ENCODE results near the gene GALR3.

DNA sequence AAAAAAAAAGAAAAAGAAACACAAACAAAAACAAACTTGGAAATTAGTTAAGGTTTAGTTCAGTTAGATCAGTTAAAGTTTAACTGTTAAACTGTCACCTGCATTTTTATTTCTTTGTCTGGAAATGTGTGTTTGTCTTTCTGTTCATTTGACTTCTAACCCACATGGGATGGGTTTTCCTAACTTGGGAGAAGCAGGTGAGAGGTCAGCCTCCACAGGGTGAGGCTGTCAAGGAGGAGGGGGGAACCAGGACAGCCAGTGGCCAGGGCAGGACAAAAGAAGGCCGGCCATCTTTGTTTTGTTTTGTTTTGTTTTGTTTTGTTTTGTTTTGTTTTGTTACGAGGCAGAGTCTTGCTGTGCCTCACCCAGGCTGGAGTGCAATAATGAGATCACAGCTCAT is 28.8 kb upstream of the GALR3 start:
- TF ChIP-seq, protein P1, sequence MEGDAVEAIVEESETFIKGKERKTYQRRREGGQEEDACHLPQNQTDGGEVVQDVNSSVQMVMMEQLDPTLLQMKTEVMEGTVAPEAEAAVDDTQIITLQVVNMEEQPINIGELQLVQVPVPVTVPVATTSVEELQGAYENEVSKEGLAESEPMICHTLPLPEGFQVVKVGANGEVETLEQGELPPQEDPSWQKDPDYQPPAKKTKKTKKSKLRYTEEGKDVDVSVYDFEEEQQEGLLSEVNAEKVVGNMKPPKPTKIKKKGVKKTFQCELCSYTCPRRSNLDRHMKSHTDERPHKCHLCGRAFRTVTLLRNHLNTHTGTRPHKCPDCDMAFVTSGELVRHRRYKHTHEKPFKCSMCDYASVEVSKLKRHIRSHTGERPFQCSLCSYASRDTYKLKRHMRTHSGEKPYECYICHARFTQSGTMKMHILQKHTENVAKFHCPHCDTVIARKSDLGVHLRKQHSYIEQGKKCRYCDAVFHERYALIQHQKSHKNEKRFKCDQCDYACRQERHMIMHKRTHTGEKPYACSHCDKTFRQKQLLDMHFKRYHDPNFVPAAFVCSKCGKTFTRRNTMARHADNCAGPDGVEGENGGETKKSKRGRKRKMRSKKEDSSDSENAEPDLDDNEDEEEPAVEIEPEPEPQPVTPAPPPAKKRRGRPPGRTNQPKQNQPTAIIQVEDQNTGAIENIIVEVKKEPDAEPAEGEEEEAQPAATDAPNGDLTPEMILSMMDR (conservative IDR thresholded peaks at IDR 0.05 in 1 of 2, IDR thresholded peaks at IDR 0.05 in 1 of 2; ENCODE audit: low read depth in 1 of 2, low read length in 2 of 2) = no peak
- no peak for TF ChIP-seq EZH2 (IDR thresholded peaks at IDR 0.05; ENCODE audit: low read length, missing control alignments)

All from fibroblast of lung (primary cell).